Inflammatory macrophage treated with lipopolysaccharide for 4 hours (primary cell): ENCODE measurements around the gene PPP1R9A.

ENCODE experiments used
- DNase-seq: peaks from one replicate; pipeline ENCODE4 v3.0.0-alpha.2; 2020

Gene PPP1R9A

GRCh38 chr7:95101422-95101821, 194.0 kb downstream of the PPP1R9A start:
- DNase-seq, result no peak

GRCh38 chr7:95102662-95103061, 195.3 kb downstream of the PPP1R9A start:
- DNase-seq, result no peak

- DNase-seq, result peak; percentile 32
These were observed 197.3 kb downstream of the PPP1R9A start for GRCh38 chr7:95104739-95105138.

DNA sequence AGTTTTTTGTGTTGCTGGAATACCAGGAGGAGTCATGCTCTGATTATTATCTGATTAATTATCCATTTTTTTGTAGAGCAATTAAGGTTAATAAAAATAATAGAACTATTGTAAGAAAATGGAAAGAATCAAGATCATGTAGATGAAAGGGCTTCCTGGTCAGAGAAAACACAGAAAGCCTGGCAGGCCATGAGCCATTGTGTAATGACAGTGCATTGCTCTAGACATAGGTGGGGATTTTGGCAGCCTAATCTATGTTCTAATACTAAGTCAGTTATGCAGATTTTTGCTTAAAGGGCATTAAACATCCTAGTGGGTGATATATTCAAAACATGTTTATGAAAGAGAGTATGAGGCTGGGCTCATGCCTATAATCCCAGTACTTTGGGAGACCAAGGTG, 198.2 kb downstream of the PPP1R9A start:
- DNase-seq, result no peak

DNA sequence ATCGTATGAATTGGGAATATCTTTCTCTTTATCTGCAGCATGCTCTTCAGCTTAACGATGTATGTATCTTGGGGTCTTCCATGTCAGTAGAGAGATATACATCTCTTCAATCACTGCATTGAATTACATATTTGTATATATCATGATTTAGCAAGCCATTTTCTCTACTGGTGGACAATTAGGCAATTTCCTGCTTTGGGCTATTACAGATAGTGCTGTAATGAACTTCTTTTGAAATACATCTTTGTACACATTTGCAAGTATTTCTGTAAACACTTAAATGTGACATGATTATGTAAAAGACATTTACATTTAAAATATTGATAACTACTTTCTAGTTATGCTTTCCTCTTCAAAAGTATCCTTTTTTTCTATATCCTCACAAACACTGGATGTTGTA, 199.0 kb downstream of the PPP1R9A start:
- DNase-seq, result peak; percentile 68

- no peak for DNase-seq
These were observed 203.3 kb downstream of the PPP1R9A start for GRCh38 chr7:95110707-95111106.

GRCh38 chr7:95113590-95113989, 206.2 kb downstream of the PPP1R9A start:
- DNase-seq, result no peak

GRCh38 chr7:95126053-95126709, 218.8 kb downstream of the PPP1R9A start:
- DNase-seq, result no peak

- no peak for DNase-seq
These were observed 225.1 kb downstream of the PPP1R9A start for GRCh38 chr7:95132500-95132899.

GRCh38 chr7:95139922-95140321, 232.5 kb downstream of the PPP1R9A start:
- peak; percentile 14 for DNase-seq

DNA sequence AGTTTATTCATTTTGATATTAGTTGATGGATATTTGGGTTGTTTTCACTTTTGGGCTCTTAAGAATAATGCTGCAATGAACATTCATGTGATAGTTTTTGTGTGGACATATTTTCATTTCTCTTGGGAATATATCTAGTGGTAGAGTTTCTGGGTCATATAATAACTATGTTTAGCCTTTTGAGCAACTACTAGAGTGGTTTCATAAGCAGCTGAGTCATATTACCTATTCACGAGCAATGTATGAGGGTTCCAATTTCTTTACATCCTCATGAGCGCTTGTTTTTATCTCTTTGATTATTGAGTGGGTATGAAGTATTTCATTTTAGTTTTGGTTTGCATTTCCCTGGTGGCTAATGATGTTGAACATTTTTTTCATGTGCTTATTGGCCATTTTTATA, 234.4 kb downstream of the PPP1R9A start:
- DNase-seq, result no peak

DNA sequence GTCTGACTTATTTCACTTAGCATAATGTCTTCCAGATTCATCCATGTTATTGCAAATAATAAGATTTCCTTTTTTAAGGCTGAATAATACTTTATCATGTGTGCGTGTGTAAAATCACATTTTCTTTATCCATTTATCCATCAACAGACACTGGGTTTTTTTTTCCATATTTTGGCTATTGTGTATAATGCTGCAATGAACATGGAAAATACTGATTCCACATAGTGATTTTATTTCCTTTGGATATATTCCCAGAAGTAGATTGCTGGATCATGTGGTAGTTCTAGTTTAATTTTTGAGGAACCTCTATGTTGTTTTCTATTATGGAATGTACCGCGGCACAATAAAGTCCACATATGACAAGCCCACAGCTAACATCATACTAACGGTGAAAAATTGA, 236.9 kb downstream of the PPP1R9A start:
- no peak for DNase-seq

DNA sequence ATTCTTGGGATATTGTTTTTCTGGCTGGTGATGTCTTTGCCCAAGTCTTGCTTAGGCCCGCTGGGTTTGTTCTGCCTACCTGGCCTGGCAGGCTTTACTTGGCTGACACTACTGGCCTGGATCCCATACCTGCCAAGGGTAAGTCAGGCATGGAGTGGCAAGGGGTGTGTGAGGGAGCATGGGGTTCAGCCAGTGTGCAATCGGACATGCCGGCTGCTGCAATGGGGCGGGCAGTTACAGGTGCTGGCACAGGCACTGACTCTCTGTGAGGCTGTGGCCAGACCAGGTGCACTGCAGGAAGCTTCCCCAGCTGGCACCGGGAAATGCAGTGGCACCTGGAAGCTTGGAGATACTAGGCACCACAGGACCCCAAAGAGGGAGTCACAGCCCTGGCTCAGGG, 248.6 kb downstream of the PPP1R9A start:
- no peak for DNase-seq

- no peak for DNase-seq
These were observed 250.0 kb downstream of the PPP1R9A start for GRCh38 chr7:95157381-95157780.

GRCh38 chr7:95169678-95170077, 262.3 kb downstream of the PPP1R9A start:
- DNase-seq, result no peak

- DNase-seq, result no peak
These were observed 265.0 kb downstream of the PPP1R9A start for GRCh38 chr7:95172420-95172819.

DNA sequence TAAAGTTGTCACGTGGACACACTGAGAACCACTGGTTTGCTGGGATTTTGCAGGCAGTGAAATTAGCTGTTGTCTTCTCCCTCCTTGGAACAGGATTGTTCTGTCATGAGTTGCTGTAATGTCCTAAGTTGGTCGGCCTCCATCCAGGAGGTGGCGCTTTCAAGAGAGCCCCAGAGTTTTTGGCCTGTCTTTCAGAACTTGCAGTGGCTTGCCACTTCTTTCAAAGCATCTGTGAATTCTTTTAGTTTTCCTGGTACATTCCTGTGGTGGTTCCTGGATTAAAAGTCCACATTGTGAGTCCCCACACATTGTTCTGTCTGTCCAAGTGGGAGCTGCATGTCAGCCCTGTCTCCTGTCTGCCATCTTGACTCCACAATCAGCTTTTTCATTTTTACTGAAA, 283.1 kb downstream of the PPP1R9A start:
- no peak for DNase-seq

GRCh38 chr7:95191795-95192194, 284.4 kb downstream of the PPP1R9A start:
- DNase-seq, result no peak

DNA sequence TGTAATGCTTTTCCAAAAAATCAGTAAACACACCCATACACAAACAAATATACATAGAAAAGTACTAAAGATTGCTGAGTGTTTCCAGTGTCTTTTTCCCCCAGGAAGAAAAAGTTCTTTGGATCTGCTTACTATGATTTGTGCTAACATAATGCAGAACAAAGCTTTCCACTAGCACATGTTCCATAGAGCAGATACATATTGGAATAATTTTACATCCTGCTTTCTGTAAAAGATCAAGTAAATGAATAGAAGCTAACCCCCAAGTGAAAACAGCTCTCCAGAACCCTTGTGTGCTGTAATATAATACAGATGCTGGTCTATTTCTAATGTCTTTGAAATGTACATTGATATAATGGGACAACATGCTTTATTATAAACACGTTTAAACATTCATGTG, 291.5 kb downstream of the PPP1R9A start:
- DNase-seq, result no peak

- peak; percentile 10 for DNase-seq
These were observed 292.6 kb downstream of the PPP1R9A start for GRCh38 chr7:95199779-95200558.

- no peak for DNase-seq
These were observed 293.3 kb downstream of the PPP1R9A start for GRCh38 chr7:95200741-95201140.

GRCh38 chr7:95201727-95202126, 294.3 kb downstream of the PPP1R9A start:
- DNase-seq, result no peak

GRCh38 chr7:95204618-95205017, 297.2 kb downstream of the PPP1R9A start:
- no peak for DNase-seq

DNA sequence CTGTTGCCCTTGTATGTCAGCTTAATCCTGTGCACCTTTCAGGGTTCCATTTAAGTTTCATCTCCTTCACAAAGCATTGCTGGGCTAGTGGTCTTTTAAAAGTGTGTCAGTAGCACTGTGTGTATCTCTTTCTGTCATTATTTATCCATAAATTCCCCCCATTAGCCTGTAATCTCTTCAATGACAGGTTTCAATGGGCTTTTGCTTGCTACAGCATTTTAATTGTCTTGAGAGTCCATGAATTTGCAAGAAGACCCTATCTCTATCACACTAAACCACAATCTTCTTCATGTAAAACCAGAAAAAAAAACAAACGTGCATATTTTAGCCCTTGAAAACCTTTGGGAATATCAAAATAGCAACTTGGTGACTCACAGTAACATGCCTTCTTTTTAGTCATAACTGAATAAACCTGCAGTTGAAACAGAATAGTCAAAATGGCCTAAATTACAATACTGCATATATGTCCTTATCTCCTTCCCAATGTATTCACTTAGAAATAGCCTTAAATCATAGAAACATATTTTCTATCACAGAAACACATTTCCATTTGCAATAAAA, 298.4 kb downstream of the PPP1R9A start:
- DNase-seq, result no peak
